ENCODE measurements around the gene C19orf85.

C19orf85 gene

GRCh38 chr19:55488986-55489710, 24.6 kb upstream of the C19orf85 start:
- FAIRE-seq, result no peak

DNA sequence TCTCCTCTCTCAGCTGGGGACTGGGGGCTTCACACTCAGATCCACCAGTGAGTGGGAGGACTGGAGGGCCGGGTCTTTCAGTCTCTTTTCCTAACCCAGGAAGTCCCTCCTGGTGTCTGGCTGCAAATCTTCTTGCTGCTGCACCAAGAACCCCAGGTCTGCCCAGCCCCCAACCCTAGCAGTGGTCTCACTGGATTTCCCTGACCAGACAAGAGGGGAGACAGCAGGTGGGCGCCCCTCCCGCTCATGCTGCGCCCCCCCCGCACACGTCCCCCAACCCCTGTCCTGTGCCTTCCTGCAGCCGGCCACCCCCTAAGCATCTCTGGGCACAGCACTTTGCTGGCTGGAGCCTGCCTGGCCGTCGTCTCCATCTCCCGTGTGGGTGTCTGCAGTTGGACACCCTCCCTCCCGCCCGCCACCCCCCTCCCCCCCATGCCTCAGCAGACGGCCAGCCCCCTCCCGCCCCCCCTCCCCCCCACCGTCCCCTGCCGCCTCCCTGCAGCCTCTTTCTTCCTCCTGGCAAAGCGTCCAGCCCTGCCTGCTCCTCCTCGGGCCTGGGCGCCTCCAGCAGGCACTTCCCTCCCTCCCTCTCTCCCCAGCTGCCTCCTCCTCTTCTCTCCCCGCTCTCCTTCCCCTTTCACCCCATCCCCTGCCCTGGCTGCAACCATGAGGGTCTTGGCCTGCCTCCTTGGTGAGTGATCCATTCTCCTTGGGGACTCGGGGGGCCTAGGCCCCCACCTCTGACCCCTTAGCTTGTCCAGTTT, 23.6 kb upstream of the C19orf85 start, which contains the start of gene SSC5D:
SSC5D (plus strand) TSS at position 513 of the 764 bp plus-strand sequence; CDS start at position 667, 154 bp downstream.
- FAIRE-seq, result no peak

DNA sequence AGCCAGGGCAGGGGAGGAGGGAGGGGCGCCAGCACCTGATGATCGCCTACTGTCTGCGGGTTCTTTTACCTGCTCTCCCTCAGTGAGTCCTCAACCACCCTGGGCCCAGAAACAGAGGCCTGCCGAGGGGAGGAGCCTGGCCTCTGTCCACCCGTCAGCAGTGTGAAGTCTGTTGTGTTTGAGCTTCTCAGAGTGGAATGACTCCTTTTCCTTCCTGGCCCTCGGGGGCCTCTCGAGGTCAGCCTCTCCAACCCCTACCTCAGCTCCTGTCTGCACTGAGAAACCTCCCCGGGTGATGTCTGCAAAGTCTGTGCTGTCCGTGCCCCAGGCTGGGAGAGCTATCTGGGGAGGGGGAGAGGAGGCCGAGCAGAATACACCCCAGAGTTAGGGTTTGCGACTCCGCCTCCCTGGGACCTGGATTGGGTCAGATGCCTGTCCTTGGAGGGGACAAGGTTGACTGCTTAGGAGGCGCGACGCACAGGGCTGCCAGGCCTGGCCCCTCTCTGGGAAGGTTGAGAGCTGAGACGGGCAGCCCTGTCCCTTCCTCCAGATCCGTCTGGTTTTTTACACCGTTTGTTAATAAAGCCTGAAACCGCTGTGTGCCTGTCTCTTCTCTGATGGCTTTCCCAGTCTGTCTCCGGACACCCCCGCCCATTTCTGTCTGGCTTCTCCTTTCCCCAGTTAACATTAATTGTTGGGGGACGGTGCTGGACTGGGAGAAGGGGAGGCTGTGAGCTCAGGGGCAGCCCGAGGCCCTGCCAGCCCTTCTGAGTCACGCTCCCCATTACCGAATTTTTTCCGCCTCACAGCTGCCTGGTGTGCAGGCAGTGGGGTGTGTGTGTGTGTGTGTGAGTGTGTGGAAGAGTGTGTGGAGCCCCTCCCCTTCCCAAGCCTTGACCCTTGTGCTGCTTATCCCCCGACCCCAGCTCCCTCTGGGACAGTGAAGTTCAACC, 22.7 kb upstream of the C19orf85 start:
- FAIRE-seq, result no peak

GRCh38 chr19:55486043-55486970, 21.8 kb upstream of the C19orf85 start:
- FAIRE-seq, result no peak

GRCh38 chr19:55485439-55486011, 21.0 kb upstream of the C19orf85 start:
- FAIRE-seq, result no peak

DNA sequence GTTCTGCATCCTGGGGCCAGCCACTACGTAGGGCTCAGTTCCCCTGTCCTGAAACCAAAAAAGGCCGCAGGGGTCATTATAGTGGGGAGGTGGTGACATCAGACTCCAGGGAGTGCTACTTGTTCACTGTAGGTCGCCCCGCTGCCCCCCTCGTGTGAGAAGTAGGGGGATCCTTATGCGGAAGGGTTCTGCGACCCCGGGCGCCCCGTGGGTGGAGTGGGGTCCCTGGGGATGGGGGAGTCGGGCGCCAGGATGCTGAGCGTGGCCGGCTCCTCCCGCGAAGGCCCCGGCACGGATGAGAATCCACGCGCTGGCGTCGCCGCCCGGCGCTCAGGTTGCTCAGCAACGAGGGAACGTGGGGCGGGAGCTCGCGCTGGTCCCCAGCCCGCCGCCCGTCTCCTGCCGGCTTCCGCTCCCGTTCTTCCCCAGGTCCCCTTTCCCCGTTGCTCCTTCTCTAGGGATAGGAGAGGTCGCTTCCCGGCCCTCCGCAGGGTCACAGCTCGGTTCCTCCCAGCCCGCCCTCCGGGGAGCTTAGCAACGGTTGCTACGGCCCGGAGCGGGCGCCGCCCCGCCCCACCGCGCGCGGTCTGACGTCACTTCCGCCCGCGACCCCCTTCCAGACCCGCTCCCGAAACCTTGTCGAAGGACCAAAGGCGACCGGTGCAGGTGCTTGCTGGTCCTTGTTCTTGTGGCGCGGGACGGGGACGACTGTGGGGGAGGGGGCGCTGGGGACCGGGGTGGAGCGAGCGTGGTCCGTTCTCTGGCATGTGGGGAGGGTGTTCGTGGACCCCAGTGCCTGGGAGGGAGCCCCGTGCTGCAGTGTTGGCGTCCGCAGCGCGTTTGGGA, 20.3 kb upstream of the C19orf85 start, which contains the start of gene NAT14:
NAT14 (plus strand) TSS at position 596 of the 846 bp plus-strand sequence. CDS start 521 bp downstream, outside the sequence.
- FAIRE-seq, result no peak

DNA sequence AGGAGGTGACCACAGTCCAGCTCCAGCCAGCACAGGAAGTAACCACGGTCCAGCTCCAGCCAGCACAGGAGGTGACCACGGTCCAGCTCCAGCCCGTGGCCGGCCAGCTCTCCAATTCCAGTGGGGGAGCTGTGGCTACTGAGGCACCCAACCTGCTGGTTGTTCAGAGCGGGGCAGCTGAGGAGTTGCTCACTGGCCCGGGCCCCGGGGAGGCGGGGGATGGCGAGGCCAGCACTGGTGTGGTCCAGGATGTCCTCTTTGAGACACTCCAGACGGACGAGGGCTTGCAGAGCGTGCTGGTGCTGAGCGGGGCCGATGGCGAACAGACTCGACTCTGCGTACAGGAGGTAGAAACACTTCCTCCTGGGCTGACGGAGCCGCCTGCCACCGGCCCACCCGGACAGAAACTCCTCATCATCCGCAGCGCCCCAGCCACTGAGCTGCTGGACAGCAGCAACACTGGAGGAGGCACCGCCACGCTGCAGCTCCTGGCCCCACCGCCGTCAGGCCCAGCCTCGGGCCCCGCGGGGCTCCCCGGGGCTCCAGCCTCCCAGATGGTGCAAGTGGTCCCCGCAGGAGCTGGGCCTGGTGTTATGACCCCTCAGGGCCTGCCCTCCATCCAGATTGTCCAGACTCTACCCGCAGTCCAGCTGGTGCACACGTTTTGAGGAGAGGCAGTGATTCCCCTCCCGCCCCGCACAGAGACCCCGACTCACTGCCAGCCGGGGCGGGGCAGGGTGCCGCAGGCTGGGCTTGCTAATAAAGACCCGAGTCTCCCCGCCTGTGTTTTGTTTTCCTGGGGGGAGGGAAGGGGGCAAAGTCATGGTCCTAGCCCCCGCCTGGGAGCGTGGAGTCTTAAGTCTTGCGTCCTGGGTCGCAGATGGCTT, 19.4 kb upstream of the C19orf85 start:
- no peak for FAIRE-seq

- FAIRE-seq, result no peak
Measured at GRCh38 chr19:55482967-55483705, 18.6 kb upstream of the C19orf85 start.

- FAIRE-seq, result no peak
Measured at GRCh38 chr19:55482156-55482961, 17.8 kb upstream of the C19orf85 start.

- FAIRE-seq, result no peak
Measured at GRCh38 chr19:55481794-55482155, 17.2 kb upstream of the C19orf85 start.

DNA sequence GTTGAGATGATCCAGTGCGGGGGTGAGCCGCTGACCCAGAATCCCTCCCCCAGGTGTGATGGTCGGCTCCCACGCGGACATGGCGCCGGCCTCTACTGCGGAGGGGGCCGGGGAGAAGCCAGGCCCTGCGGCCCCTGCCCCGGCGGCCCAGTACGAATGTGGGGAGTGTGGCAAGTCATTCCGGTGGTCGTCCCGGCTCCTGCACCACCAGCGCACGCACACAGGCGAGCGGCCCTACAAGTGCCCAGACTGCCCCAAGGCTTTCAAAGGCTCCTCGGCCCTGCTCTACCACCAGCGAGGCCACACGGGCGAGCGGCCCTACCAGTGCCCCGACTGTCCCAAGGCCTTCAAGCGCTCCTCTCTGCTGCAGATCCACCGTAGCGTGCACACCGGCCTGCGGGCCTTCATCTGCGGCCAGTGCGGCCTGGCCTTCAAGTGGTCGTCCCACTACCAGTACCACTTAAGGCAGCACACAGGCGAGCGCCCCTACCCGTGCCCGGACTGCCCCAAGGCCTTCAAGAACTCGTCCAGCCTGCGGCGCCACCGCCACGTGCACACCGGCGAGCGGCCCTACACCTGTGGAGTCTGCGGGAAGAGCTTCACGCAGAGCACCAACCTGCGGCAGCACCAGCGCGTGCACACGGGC, 16.7 kb upstream of the C19orf85 start:
- no peak for FAIRE-seq

DNA sequence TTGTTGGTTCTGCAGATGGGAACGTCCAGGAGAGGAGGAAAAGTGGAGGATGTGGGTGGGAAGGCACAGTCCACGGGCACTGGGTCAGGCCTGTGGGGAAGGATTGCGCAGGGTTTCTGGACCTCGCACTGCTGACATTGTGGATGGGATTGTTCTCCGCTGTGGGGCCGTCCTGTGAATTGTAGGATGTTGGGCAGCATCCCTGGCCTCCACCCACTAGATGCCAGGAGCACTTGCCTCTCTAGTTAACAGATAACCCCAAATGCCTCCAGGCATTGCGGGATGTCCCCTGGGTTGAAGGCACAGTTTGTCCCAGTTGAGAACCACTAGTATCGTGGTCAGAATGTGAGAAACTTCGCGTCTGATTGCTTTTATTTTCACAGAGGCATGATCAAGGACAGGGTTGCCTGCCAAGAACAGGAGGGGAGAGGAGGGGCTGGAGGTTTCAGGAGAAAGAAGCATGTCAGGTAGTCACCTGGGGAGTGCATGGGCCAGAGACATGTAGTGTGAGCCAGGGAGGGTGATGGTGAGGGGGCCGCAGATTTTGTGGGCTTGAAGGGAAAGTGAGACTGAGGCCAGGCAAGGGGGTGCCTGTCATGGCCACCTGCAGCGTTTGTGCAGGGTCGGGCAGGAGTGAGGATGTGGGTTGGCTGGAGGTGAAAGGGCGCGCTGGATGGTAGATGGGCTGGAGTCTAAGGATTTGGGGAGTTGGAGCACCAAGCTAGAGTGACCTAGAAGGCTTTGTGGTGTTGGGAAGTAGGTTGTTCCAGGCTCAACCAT, 15.1 kb upstream of the C19orf85 start:
- no peak for FAIRE-seq

DNA sequence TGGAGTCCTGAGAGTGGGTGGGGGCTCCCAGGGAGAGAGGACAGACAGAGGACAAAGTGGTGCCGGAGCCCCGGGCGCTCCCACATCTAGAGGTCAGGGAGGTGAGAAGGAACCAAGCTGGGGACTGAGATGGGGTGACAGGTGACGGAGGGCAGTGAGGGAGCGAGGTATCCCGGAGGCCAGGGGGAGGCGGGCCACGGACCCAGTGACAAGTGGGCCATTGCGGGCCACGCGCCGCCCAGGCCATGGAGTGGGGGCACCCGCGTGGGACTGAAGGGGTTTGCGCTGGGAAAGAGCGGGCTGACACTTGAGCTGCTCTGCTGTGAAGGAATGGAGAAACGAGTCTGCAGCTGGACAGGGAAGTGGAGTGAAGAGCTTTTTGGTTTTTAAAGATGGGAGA, 14.5 kb upstream of the C19orf85 start:
- no peak for FAIRE-seq

GRCh38 chr19:55478364-55478763, 13.8 kb upstream of the C19orf85 start:
- FAIRE-seq, result no peak

- FAIRE-seq, result no peak
Measured at GRCh38 chr19:55477905-55478304, 13.4 kb upstream of the C19orf85 start.

- FAIRE-seq, result no peak
Measured at GRCh38 chr19:55476100-55476775, 11.7 kb upstream of the C19orf85 start, which contains the start of gene ZNF628. Gene ZNF628 (plus strand): TSS chr19:55476617. CDS start chr19:55479911, 3,294 bp downstream.

All from A204.1 (cell line).